ENCODE results near the gene PA2G4. TPM values are rescaled to one million over a fixed set of nuclear protein-coding genes. Genes with fewer than 3 reads are reported as not detected.

The PA2G4 gene
- polyA plus RNA-seq, 1 donor (not counting 4 experiments of a cell fraction or from before 2014, with no cell fraction given): 480 TPM

DNA sequence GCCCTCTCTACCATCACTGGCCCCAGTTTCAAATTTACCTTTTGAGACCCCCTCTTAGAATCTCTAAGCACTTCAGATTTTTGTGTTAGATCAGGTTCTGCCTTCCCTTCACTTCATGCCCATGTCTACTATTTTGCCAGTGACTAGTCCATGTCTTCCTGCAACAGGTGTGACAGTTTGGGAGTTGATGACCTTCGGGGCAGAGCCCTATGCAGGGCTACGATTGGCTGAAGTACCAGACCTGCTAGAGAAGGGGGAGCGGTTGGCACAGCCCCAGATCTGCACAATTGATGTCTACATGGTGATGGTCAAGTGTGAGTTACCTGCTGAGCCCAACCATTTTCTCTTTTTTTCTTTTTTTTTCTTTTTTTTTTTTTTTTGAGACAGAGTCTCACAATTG, 5.8 kb upstream of the PA2G4 start:
- Histone ChIP-seq H3K9me1 (ENCODE audit: control insufficient read depth, extremely low read depth, insufficient read depth, low read length) (no peaks in the 10 kb centered on the region), H3K4me1 (ENCODE audit: control insufficient read depth, extremely low read depth, insufficient read depth, low read length) (peaks cover 8% of the 10 kb centered on the region), H3K9me3 (ENCODE audit: control insufficient read depth, low read depth, low read length) (no peaks in the 10 kb centered on the region), H3K9ac (ENCODE audit: control insufficient read depth, extremely low read depth, insufficient read depth, low read length) (no peak overlapping the region), H3K4me3 (ENCODE audit: control insufficient read depth in 2 of 3, extremely low read depth in 1 of 3, insufficient read depth in 2 of 3, low read depth in 1 of 3, low read length in 3 of 3) (no peak overlapping the region), H3K27me3 (ENCODE audit: control insufficient read depth, extremely low read depth, insufficient read depth, low read length) (no peaks in the 10 kb centered on the region), H3K4me2 (ENCODE audit: control insufficient read depth, extremely low read depth, insufficient read depth, low read depth, low read length) (no peak overlapping the region), H2AFZ (ENCODE audit: control insufficient read depth, low read length) (no peak overlapping the region), H3K36me3 (ENCODE audit: control insufficient read depth in 2 of 2, extremely low read depth in 1 of 2, insufficient read depth in 2 of 2, low read length in 2 of 2) (peaks cover 4 to 17% of the 10 kb centered on the region in 2 experiments), H4K20me1 (ENCODE audit: control insufficient read depth, extremely low read depth, insufficient read depth, low read length) (no peaks in the 10 kb centered on the region), H3K79me2 (ENCODE audit: control insufficient read depth, insufficient read depth, low read length) (no peaks in the 10 kb centered on the region), H3K27ac (ENCODE audit: control insufficient read depth, insufficient read depth, low read length) (no peak overlapping the region)
- FAIRE-seq: no peak
- dilution Hi-C loops (cut with MboI; ENCODE audit: extremely low pct_ligation_motif_present, low sequenced_read_pairs): no loop called here
- no peak for DNase-seq (ENCODE audit: low read depth, low spot score)
- no peak for TF ChIP-seq EZH2 (IDR thresholded peaks at IDR 0.05; ENCODE audit: low read length)
- TF ChIP-seq, protein P1, sequence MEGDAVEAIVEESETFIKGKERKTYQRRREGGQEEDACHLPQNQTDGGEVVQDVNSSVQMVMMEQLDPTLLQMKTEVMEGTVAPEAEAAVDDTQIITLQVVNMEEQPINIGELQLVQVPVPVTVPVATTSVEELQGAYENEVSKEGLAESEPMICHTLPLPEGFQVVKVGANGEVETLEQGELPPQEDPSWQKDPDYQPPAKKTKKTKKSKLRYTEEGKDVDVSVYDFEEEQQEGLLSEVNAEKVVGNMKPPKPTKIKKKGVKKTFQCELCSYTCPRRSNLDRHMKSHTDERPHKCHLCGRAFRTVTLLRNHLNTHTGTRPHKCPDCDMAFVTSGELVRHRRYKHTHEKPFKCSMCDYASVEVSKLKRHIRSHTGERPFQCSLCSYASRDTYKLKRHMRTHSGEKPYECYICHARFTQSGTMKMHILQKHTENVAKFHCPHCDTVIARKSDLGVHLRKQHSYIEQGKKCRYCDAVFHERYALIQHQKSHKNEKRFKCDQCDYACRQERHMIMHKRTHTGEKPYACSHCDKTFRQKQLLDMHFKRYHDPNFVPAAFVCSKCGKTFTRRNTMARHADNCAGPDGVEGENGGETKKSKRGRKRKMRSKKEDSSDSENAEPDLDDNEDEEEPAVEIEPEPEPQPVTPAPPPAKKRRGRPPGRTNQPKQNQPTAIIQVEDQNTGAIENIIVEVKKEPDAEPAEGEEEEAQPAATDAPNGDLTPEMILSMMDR (optimal IDR thresholded peaks at IDR 0.05 in 1 of 3, IDR thresholded peaks at IDR 0.05 in 1 of 3, conservative IDR thresholded peaks at IDR 0.05 in 1 of 3; ENCODE audit: extremely low read depth in 1 of 3, insufficient read depth in 2 of 3, low read length in 3 of 3): no peak

DNA sequence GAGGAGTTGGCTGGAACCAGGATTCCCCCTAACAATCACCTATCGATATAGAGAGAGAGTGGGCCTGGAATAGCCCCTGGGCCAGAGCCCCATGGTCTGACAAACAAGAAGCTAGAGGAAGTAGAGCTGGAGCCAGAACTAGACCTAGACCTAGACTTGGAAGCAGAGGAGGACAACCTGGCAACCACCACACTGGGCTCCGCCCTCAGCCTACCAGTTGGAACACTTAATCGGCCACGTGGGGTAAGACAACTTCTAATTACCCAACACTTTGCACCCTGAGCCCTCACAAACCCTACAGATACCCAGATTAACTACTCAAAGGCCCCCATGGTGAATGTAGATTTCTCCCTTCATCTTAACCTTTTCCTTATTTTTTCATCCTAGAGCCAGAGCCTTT, 4.6 kb upstream of the PA2G4 start:
- no peaks in the 10 kb centered on the region for H3K9me3 ChIP-seq (ENCODE audit: control insufficient read depth, low read depth, low read length)
- no peaks in the 10 kb centered on the region for H3K27me3 ChIP-seq (ENCODE audit: control insufficient read depth, extremely low read depth, insufficient read depth, low read length)
- H3K4me2 ChIP-seq (ENCODE audit: control insufficient read depth, extremely low read depth, insufficient read depth, low read depth, low read length): no peak overlapping the region
- no peak overlapping the region for H2AFZ ChIP-seq (ENCODE audit: control insufficient read depth, low read length)
- peaks cover 4 to 15% of the 10 kb centered on the region in 2 experiments for H3K36me3 ChIP-seq (ENCODE audit: control insufficient read depth in 2 of 2, extremely low read depth in 1 of 2, insufficient read depth in 2 of 2, low read length in 2 of 2)
- H3K4me1 ChIP-seq (ENCODE audit: control insufficient read depth, extremely low read depth, insufficient read depth, low read length): peaks cover 12% of the 10 kb centered on the region
- TF ChIP-seq, protein P1 (optimal IDR thresholded peaks at IDR 0.05 in 1 of 3, IDR thresholded peaks at IDR 0.05 in 1 of 3, conservative IDR thresholded peaks at IDR 0.05 in 1 of 3; ENCODE audit: extremely low read depth in 1 of 3, insufficient read depth in 2 of 3, low read length in 3 of 3): no peak
- TF ChIP-seq EZH2 (IDR thresholded peaks at IDR 0.05; ENCODE audit: low read length): no peak
- dilution Hi-C loops (cut with MboI; ENCODE audit: extremely low pct_ligation_motif_present, low sequenced_read_pairs): no loop called here
- no peak overlapping the region for H3K4me3 ChIP-seq (ENCODE audit: control insufficient read depth in 2 of 3, extremely low read depth in 1 of 3, insufficient read depth in 2 of 3, low read depth in 1 of 3, low read length in 3 of 3)
- FAIRE-seq (no peak), DNase-seq (ENCODE audit: low read depth, low spot score) (no peak)
- peaks cover 4% of the 10 kb centered on the region for H3K79me2 ChIP-seq (ENCODE audit: control insufficient read depth, insufficient read depth, low read length)
- H3K9me1 ChIP-seq (ENCODE audit: control insufficient read depth, extremely low read depth, insufficient read depth, low read length): no peaks in the 10 kb centered on the region
- no peak overlapping the region for H3K27ac ChIP-seq (ENCODE audit: control insufficient read depth, insufficient read depth, low read length)
- H3K9ac ChIP-seq (ENCODE audit: control insufficient read depth, extremely low read depth, insufficient read depth, low read length): no peak overlapping the region
- no peaks in the 10 kb centered on the region for H4K20me1 ChIP-seq (ENCODE audit: control insufficient read depth, extremely low read depth, insufficient read depth, low read length)

Data from keratinocyte (primary cell).